ENCODE measurements around the gene PRKD3. TPM values are rescaled to one million over a fixed set of nuclear protein-coding genes. Genes with fewer than 3 reads are reported as not detected.

Gene PRKD3
- total and polyA plus RNA-seq, 2 of the 13 experiments (the other 11 are each of a cell fraction or from before 2014, with no cell fraction given) = 11.6 to 38.4 TPM

DNA sequence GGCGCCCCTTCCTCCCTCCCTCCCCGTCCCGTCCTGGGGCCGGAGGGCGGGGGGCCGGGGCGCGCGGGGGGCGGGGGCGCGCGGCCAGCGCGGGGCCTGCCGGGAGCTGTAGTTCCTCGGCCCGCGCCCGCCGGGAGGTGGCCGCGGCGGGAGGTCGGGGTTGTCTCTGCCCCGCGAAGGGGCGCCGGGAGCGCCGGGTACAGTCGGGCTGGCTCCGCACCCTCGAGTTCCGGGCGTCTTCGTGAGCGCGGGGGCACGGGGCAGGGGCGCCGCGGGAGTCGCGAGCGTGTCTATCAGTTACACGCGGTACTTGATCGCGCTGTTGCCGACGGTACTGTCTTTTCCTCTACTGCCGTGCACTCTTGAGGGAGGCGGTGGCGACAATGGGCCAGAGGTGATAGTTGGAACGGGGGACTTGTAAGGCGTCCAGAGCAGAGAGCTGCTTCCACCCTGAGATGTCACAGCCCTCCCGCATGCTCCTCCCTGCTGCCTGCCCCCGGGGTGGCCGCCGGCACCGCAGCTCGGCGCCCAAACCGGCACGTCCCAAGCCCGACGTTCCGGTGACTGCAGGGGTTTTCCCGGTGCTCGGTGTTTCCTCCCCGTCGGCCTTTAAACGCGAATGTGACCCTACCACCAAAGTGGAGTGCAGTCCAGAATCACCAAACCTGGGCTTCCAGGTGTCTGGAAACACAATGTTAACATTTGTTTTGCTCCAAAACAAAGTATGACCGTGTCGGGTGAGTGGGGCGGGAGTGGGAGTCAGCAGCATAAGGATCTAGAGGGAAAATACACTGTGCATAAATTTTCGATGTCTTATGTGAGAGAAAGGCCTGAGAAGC is at the start of gene PRKD3 (continued):
- TF ChIP-seq, protein P1, sequence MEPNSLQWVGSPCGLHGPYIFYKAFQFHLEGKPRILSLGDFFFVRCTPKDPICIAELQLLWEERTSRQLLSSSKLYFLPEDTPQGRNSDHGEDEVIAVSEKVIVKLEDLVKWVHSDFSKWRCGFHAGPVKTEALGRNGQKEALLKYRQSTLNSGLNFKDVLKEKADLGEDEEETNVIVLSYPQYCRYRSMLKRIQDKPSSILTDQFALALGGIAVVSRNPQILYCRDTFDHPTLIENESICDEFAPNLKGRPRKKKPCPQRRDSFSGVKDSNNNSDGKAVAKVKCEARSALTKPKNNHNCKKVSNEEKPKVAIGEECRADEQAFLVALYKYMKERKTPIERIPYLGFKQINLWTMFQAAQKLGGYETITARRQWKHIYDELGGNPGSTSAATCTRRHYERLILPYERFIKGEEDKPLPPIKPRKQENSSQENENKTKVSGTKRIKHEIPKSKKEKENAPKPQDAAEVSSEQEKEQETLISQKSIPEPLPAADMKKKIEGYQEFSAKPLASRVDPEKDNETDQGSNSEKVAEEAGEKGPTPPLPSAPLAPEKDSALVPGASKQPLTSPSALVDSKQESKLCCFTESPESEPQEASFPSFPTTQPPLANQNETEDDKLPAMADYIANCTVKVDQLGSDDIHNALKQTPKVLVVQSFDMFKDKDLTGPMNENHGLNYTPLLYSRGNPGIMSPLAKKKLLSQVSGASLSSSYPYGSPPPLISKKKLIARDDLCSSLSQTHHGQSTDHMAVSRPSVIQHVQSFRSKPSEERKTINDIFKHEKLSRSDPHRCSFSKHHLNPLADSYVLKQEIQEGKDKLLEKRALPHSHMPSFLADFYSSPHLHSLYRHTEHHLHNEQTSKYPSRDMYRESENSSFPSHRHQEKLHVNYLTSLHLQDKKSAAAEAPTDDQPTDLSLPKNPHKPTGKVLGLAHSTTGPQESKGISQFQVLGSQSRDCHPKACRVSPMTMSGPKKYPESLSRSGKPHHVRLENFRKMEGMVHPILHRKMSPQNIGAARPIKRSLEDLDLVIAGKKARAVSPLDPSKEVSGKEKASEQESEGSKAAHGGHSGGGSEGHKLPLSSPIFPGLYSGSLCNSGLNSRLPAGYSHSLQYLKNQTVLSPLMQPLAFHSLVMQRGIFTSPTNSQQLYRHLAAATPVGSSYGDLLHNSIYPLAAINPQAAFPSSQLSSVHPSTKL (CRISPR knock-in tag; IDR thresholded peaks at IDR 0.05) = 0 out of 2 replicates have a peak, but pooled peaks have one; percentile 32
- TF ChIP-seq MED8 (CRISPR knock-in tag; IDR thresholded peaks at IDR 0.05; ENCODE audit: insufficient replicate concordance) (no peak), ZBTB42 (CRISPR knock-in tag; IDR thresholded peaks at IDR 0.05) (no peak), ZNF589 (CRISPR knock-in tag; conservative IDR thresholded peaks at IDR 0.05) (0 out of 2 replicates have a peak, but pooled peaks have one; percentile 42), ZNF572 (CRISPR knock-in tag; IDR thresholded peaks at IDR 0.05) (0 out of 2 replicates have a peak, but pooled peaks have one; percentile 64), MED1 (CRISPR knock-in tag; IDR thresholded peaks at IDR 0.05) (no peak), WIZ (CRISPR knock-in tag; IDR thresholded peaks at IDR 0.05) (peak; percentile 57; the same call in 1 of the 2 replicates), FOXO1 (CRISPR knock-in tag; IDR thresholded peaks at IDR 0.05) (0 out of 2 replicates have a peak, but pooled peaks have one; percentile 4), RBM39 (IDR thresholded peaks at IDR 0.05; ENCODE audit: low read depth, low read length, poor library complexity, severe bottlenecking) (peak; percentile 42), YY1 (IDR thresholded peaks at IDR 0.05; ENCODE audit: insufficient read depth, insufficient replicate concordance, low read depth, low read length) (no peak), NFYB (CRISPR knock-in tag; IDR thresholded peaks at IDR 0.05) (no peak), ZKSCAN8 (CRISPR knock-in tag; IDR thresholded peaks at IDR 0.05; ENCODE audit: borderline replicate concordance) (no peak), HHEX (CRISPR knock-in tag; IDR thresholded peaks at IDR 0.05) (no peak), RFXANK (CRISPR knock-in tag; IDR thresholded peaks at IDR 0.05) (no peak), ZSCAN21 (CRISPR knock-in tag; IDR thresholded peaks at IDR 0.05; ENCODE audit: borderline replicate concordance) (no peak; the same call in 1 of the 2 replicates), NRL (CRISPR knock-in tag; IDR thresholded peaks at IDR 0.05; ENCODE audit: borderline replicate concordance) (0 out of 2 replicates have a peak, but pooled peaks have one; percentile 52)
- TF ChIP-seq, protein P2, sequence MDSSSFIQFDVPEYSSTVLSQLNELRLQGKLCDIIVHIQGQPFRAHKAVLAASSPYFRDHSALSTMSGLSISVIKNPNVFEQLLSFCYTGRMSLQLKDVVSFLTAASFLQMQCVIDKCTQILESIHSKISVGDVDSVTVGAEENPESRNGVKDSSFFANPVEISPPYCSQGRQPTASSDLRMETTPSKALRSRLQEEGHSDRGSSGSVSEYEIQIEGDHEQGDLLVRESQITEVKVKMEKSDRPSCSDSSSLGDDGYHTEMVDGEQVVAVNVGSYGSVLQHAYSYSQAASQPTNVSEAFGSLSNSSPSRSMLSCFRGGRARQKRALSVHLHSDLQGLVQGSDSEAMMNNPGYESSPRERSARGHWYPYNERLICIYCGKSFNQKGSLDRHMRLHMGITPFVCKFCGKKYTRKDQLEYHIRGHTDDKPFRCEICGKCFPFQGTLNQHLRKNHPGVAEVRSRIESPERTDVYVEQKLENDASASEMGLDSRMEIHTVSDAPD (CRISPR knock-in tag; IDR thresholded peaks at IDR 0.05) = no peak
- TF ChIP-seq, protein P3, sequence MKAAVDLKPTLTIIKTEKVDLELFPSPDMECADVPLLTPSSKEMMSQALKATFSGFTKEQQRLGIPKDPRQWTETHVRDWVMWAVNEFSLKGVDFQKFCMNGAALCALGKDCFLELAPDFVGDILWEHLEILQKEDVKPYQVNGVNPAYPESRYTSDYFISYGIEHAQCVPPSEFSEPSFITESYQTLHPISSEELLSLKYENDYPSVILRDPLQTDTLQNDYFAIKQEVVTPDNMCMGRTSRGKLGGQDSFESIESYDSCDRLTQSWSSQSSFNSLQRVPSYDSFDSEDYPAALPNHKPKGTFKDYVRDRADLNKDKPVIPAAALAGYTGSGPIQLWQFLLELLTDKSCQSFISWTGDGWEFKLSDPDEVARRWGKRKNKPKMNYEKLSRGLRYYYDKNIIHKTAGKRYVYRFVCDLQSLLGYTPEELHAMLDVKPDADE (CRISPR knock-in tag; IDR thresholded peaks at IDR 0.05) = no peak
- TF ChIP-seq, protein P4, sequence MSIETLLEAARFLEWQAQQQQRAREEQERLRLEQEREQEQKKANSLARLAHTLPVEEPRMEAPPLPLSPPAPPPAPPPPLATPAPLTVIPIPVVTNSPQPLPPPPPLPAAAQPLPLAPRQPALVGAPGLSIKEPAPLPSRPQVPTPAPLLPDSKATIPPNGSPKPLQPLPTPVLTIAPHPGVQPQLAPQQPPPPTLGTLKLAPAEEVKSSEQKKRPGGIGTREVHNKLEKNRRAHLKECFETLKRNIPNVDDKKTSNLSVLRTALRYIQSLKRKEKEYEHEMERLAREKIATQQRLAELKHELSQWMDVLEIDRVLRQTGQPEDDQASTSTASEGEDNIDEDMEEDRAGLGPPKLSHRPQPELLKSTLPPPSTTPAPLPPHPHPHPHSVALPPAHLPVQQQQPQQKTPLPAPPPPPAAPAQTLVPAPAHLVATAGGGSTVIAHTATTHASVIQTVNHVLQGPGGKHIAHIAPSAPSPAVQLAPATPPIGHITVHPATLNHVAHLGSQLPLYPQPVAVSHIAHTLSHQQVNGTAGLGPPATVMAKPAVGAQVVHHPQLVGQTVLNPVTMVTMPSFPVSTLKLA (IDR thresholded peaks at IDR 0.05) = no peak
- TF ChIP-seq, protein P5, sequence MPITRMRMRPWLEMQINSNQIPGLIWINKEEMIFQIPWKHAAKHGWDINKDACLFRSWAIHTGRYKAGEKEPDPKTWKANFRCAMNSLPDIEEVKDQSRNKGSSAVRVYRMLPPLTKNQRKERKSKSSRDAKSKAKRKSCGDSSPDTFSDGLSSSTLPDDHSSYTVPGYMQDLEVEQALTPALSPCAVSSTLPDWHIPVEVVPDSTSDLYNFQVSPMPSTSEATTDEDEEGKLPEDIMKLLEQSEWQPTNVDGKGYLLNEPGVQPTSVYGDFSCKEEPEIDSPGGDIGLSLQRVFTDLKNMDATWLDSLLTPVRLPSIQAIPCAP (CRISPR knock-in tag; IDR thresholded peaks at IDR 0.05; ENCODE audit: low read depth) = no peak
